Measurements from ENCODE around the gene IL1RN. TPM values are rescaled to one million over a fixed set of nuclear protein-coding genes. Genes with fewer than 3 reads are reported as not detected.
A peak's percentile ranks its signal among the peaks of the same experiment; 100 is the strongest.

The IL1RN gene
- total and polyA plus RNA-seq, 2 of the 13 experiments (the other 11 are each of a cell fraction or from before 2014, with no cell fraction given): 21.2 to 101 TPM

GRCh38 chr2:113124984-113125855, 2.2 kb upstream of the IL1RN start (continued):
- TF ChIP-seq CTCF (CRISPR knock-in tag; IDR thresholded peaks at IDR 0.05) (no peak), ZNF614 (CRISPR knock-in tag; IDR thresholded peaks at IDR 0.05; ENCODE audit: borderline replicate concordance) (no peak), ZHX1 (CRISPR knock-in tag; IDR thresholded peaks at IDR 0.05; ENCODE audit: low read depth) (no peak), GATA4 (IDR thresholded peaks at IDR 0.05; ENCODE audit: borderline replicate concordance, low read depth) (0 out of 2 replicates have a peak, but pooled peaks have one; percentile 42), SNRNP70 (IDR thresholded peaks at IDR 0.05; ENCODE audit: low read depth, low read length) (no peak), ZNF563 (CRISPR knock-in tag; IDR thresholded peaks at IDR 0.05) (no peak), CC2D1A (CRISPR knock-in tag; IDR thresholded peaks at IDR 0.05) (0 out of 2 replicates have a peak, but pooled peaks have one; percentile 33), ZNF652 (CRISPR knock-in tag; IDR thresholded peaks at IDR 0.05; ENCODE audit: borderline replicate concordance, low read depth) (no peak), YEATS4 (CRISPR knock-in tag; IDR thresholded peaks at IDR 0.05; ENCODE audit: borderline replicate concordance) (no peak), IKZF5 (CRISPR knock-in tag; IDR thresholded peaks at IDR 0.05) (no peak), IRF1 (CRISPR knock-in tag; IDR thresholded peaks at IDR 0.05; ENCODE audit: low read depth) (no peak), ZFP82 (CRISPR knock-in tag; IDR thresholded peaks at IDR 0.05; ENCODE audit: borderline replicate concordance) (no peak), TFDP2 (CRISPR knock-in tag; IDR thresholded peaks at IDR 0.05) (no peak), ZNF704 (CRISPR knock-in tag; IDR thresholded peaks at IDR 0.05; ENCODE audit: borderline replicate concordance) (no peak), PRMT3 (CRISPR knock-in tag; IDR thresholded peaks at IDR 0.05; ENCODE audit: borderline replicate concordance, low read depth) (no peak), ZFP36 (IDR thresholded peaks at IDR 0.05; ENCODE audit: borderline replicate concordance, low read depth, low read length, partially characterized antibody) (no peak), ERF (CRISPR knock-in tag; IDR thresholded peaks at IDR 0.05) (0 out of 2 replicates have a peak, but pooled peaks have one; percentile 24), ZNF619 (CRISPR knock-in tag; IDR thresholded peaks at IDR 0.05) (no peak)
